ENCODE results near the gene EGLN3. TPM values are rescaled to one million over a fixed set of nuclear protein-coding genes. Genes with fewer than 3 reads are reported as not detected.

EGLN3 gene
- total and polyA plus RNA-seq, 2 of the 13 experiments (the other 11 are each of a cell fraction or from before 2014, with no cell fraction given): 0.18 to 27.3 TPM

- 0 out of 2 replicates have a peak, but pooled peaks have one; percentile 66 for TF ChIP-seq SOX13 (IDR thresholded peaks at IDR 0.05)
- TF ChIP-seq SOX13 (CRISPR knock-in tag; conservative IDR thresholded peaks at IDR 0.05 in 1 of 2, IDR thresholded peaks at IDR 0.05 in 1 of 2): no peak
- no peak for TF ChIP-seq NCOA5 (CRISPR knock-in tag; IDR thresholded peaks at IDR 0.05)
- TF ChIP-seq ZNF232 (CRISPR knock-in tag; IDR thresholded peaks at IDR 0.05; ENCODE audit: borderline replicate concordance): peak; percentile 87; the same call in 1 of the 2 replicates
- peak; percentile 36; the same call in 1 of the 2 replicates for TF ChIP-seq TFAP4 (IDR thresholded peaks at IDR 0.05; ENCODE audit: borderline replicate concordance, low read depth)
- TF ChIP-seq RXRA (CRISPR knock-in tag; IDR thresholded peaks at IDR 0.05): no peak
- TF ChIP-seq ZNF292 (CRISPR knock-in tag; IDR thresholded peaks at IDR 0.05; ENCODE audit: borderline replicate concordance, low read depth): no peak
- TF ChIP-seq MTA1 (CRISPR knock-in tag; IDR thresholded peaks at IDR 0.05; ENCODE audit: borderline replicate concordance): peak; percentile 66; the same call in 1 of the 2 replicates
- TF ChIP-seq CREBL2 (CRISPR knock-in tag; IDR thresholded peaks at IDR 0.05; ENCODE audit: borderline replicate concordance): no peak
- TF ChIP-seq IRX3 (CRISPR knock-in tag; IDR thresholded peaks at IDR 0.05; ENCODE audit: borderline replicate concordance, low read depth): no peak
- TF ChIP-seq NFE2L2 (IDR thresholded peaks at IDR 0.05; ENCODE audit: low read length): no peak
- TF ChIP-seq CHD4 (IDR thresholded peaks at IDR 0.05; ENCODE audit: borderline replicate concordance, low read length): no peak
- no peak for TF ChIP-seq SMC3 (IDR thresholded peaks at IDR 0.05; ENCODE audit: low read length)
- peak; percentile 73 for TF ChIP-seq ZNF280B (CRISPR knock-in tag; IDR thresholded peaks at IDR 0.05; ENCODE audit: borderline replicate concordance)
- no peak for TF ChIP-seq ZNF207 (IDR thresholded peaks at IDR 0.05; ENCODE audit: borderline replicate concordance)
- TF ChIP-seq ZNF589 (CRISPR knock-in tag; conservative IDR thresholded peaks at IDR 0.05): 0 out of 2 replicates have a peak, but pooled peaks have one; percentile 70
- TF ChIP-seq MAFK (conservative IDR thresholded peaks at IDR 0.05 in 1 of 2, IDR thresholded peaks at IDR 0.05 in 1 of 2; ENCODE audit: low read length in 2 of 2): no peak
- TF ChIP-seq FOXJ3 (CRISPR knock-in tag; IDR thresholded peaks at IDR 0.05; ENCODE audit: borderline replicate concordance): no peak
- TF ChIP-seq ZBTB7B (CRISPR knock-in tag; IDR thresholded peaks at IDR 0.05): peak; percentile 49; the same call in 1 of the 2 replicates
- TF ChIP-seq RFX1 (IDR thresholded peaks at IDR 0.05): peak; percentile 13; the same call in 1 of the 2 replicates
- TF ChIP-seq KLF9 (CRISPR knock-in tag; IDR thresholded peaks at IDR 0.05; ENCODE audit: low read depth): no peak
- TF ChIP-seq ZNF44 (CRISPR knock-in tag; IDR thresholded peaks at IDR 0.05): no peak
- TF ChIP-seq CBX1 (IDR thresholded peaks at IDR 0.05; ENCODE audit: low read depth): peak; percentile 45
- no peak for TF ChIP-seq MTF1 (CRISPR knock-in tag; IDR thresholded peaks at IDR 0.05)
- TF ChIP-seq ZNF724P (CRISPR knock-in tag; IDR thresholded peaks at IDR 0.05; ENCODE audit: borderline replicate concordance): no peak
- peak; percentile 66 for TF ChIP-seq ZNF572 (CRISPR knock-in tag; IDR thresholded peaks at IDR 0.05)
- no peak for TF ChIP-seq ZNF672 (CRISPR knock-in tag; IDR thresholded peaks at IDR 0.05)
- no peak for TF ChIP-seq GTF2F1 (IDR thresholded peaks at IDR 0.05; ENCODE audit: low read length)
- TF ChIP-seq ZMAT5 (CRISPR knock-in tag; IDR thresholded peaks at IDR 0.05; ENCODE audit: borderline replicate concordance, low read depth): peak; percentile 48; the same call in 1 of the 2 replicates
Observed at GRCh38 chr14:33950320-33951182, at the start of gene EGLN3 (continued).
